SK-N-SH (cell line): ENCODE data around the gene KMT5B. TPM values are rescaled to one million over a fixed set of nuclear protein-coding genes. Genes with fewer than 3 reads are reported as not detected.

Experiments
- CTCF ChIA-PET: fragments of 300-600, 350-600 bp; formaldehyde crosslinking; extraction: SDS; loops from one replicate; lab custom pipeline; 2021; lab: Yijun Ruan, JAX
- POLR2A ChIA-PET: fragments of 350-600 bp; sonication (Branson Sonifier 250); formaldehyde crosslinking; extraction: SDS; loops from one replicate; lab custom pipeline; 2020; ENCODE audit warnings: antibody characterized with exemption, inconsistent platforms; lab: Yijun Ruan, JAX
- DNase-seq: peaks from one replicate; pipeline ENCODE4 v3.0.0; 2012
- H2AFZ ChIP-seq: fragments of 200-600 bp; sonication (generic); 2 replicates; pipeline ENCODE4 v1.8.1; 2016; ENCODE audit warnings: antibody characterized with exemption, mild to moderate bottlenecking, low read depth
- H3F3A ChIP-seq: fragments of 200-600 bp; sonication (generic); replicated peaks from 2 replicates; pipeline ENCODE3; 2016; ENCODE audit warnings: antibody characterized with exemption, mild to moderate bottlenecking; ENCODE audit not compliant: insufficient read depth
- H3K27ac ChIP-seq, 2 experiments: fragments of 200-500 bp in 1 of 2; fragments of 200-600 bp in 1 of 2; sonication (Bioruptor generic) in 1 of 2; sonication (generic), shearing (Covaris generic) in 1 of 2; 2 replicates each; pipeline versions ENCODE4 v1.5.1 to v1.6.1; 2014 to 2016; ENCODE audit warnings: low read depth in 2 of 2, inconsistent platforms in 1 of 2, low read length in 1 of 2, mild to moderate bottlenecking in 1 of 2, mixed read lengths in 1 of 2
- H3K27me3 ChIP-seq: fragments of 200-600 bp; sonication (generic), shearing (Covaris generic); 2 replicates; pipeline ENCODE4 v1.6.1; 2016; ENCODE audit warnings: mixed run types; ENCODE audit not compliant: insufficient read depth
- H3K36me3 ChIP-seq, 2 experiments: fragments of 200-500 bp in 1 of 2; fragments of 200-600 bp in 1 of 2; sonication (Bioruptor generic) in 1 of 2; sonication (generic) in 1 of 2; replicated peaks in 1 of 2; 2 replicates each; pipeline versions ENCODE3 to v1.5.1; 2014 to 2016; ENCODE audit warnings: low read length in 1 of 2, mild to moderate bottlenecking in 1 of 2; ENCODE audit not compliant: insufficient read depth in 2 of 2, control insufficient read depth in 1 of 2
- H3K4me1 ChIP-seq, 2 experiments: fragments of 200-500 bp in 1 of 2; fragments of 200-600 bp in 1 of 2; sonication (Bioruptor generic) in 1 of 2; sonication (generic), shearing (Covaris generic) in 1 of 2; 2 replicates each; pipeline versions ENCODE4 v1.5.1 to v1.6.1; 2014 to 2016; ENCODE audit warnings: low read depth in 1 of 2, low read length in 1 of 2, mixed run types in 1 of 2; ENCODE audit not compliant: insufficient read depth in 2 of 2, control insufficient read depth in 1 of 2
- H3K4me2 ChIP-seq: fragments of 200-600 bp; sonication (generic), shearing (Covaris generic); 2 replicates; pipeline ENCODE4 v1.6.1; 2017; ENCODE audit warnings: mixed run types
- H3K4me3 ChIP-seq, 2 experiments: fragments of 200-500 bp in 1 of 2; fragments of 200-600 bp in 1 of 2; sonication (Bioruptor generic) in 1 of 2; sonication (generic), shearing (Covaris generic) in 1 of 2; 2 replicates each; pipeline versions ENCODE4 v1.5.1 to v1.8.1; 2014 to 2016; ENCODE audit warnings: low read depth in 2 of 2, inconsistent platforms in 1 of 2, low read length in 1 of 2, mild to moderate bottlenecking in 1 of 2, mixed read lengths in 1 of 2, moderate library complexity in 1 of 2
- H3K79me2 ChIP-seq: fragments of 200-600 bp; sonication (generic); 2 replicates; pipeline ENCODE4 v1.8.1; 2017; ENCODE audit warnings: mild to moderate bottlenecking; ENCODE audit not compliant: insufficient read depth
- H3K9ac ChIP-seq: fragments of 200-600 bp; sonication (generic); 2 replicates; pipeline ENCODE4 v1.6.1; 2017; ENCODE audit warnings: mixed run types
- H3K9me2 ChIP-seq: fragments of 200-600 bp; sonication (generic); 2 replicates; pipeline ENCODE4 v1.6.1; 2017; ENCODE audit warnings: mixed run types
- H3K9me3 ChIP-seq: fragments of 200-600 bp; sonication (generic); 2 replicates; pipeline ENCODE4 v1.6.1; 2017; ENCODE audit warnings: mixed run types, mild to moderate bottlenecking, moderate library complexity
- H4K20me1 ChIP-seq: fragments of 200-600 bp; sonication (generic); 2 replicates; pipeline ENCODE4 v1.6.1; 2017; ENCODE audit warnings: mild to moderate bottlenecking, mixed run types; ENCODE audit not compliant: insufficient read depth
- CTCF ChIP-seq: fragments of 200-600 bp; sonication (generic); IDR thresholded peaks from 2 replicates; pipeline ENCODE4 v1.6.1; 2017; ENCODE audit warnings: antibody characterized with exemption, mild to moderate bottlenecking, moderate library complexity
- ELF1 ChIP-seq: IDR thresholded peaks from 2 replicates; pipeline ENCODE4 v1.4.0; 2012
- EZH2phosphoT487 ChIP-seq: fragments of 200-600 bp; sonication (generic); IDR thresholded peaks from 2 replicates; pipeline ENCODE4 v1.6.1; 2017; ENCODE audit warnings: low read depth, mixed run types, mild to moderate bottlenecking, antibody characterized with exemption, moderate library complexity, borderline replicate concordance
- FOXJ3 ChIP-seq: sonication (generic); formaldehyde crosslinking; IDR thresholded peaks from 2 replicates; pipeline ENCODE4 v1.5.1; 2020; ENCODE audit warnings: mild to moderate bottlenecking, missing genetic modification reagents
- FOXM1 ChIP-seq: IDR thresholded peaks from 2 replicates; pipeline ENCODE4 v1.4.0; 2012; ENCODE audit warnings: low read depth, mild to moderate bottlenecking
- GABPA ChIP-seq: IDR thresholded peaks from 2 replicates; pipeline ENCODE4 v1.4.0; 2012; ENCODE audit warnings: low read depth, mild to moderate bottlenecking
- GATA2 ChIP-seq: sonication (generic); formaldehyde crosslinking; IDR thresholded peaks from 2 replicates; pipeline ENCODE4 v1.5.0; 2020; ENCODE audit warnings: mild to moderate bottlenecking, missing genetic modification reagents
- JUND ChIP-seq: IDR thresholded peaks from 2 replicates; pipeline ENCODE4 v1.4.0; 2012
- MEF2A ChIP-seq: IDR thresholded peaks from 2 replicates; pipeline ENCODE4 v1.4.0; 2012; ENCODE audit warnings: low read depth, borderline replicate concordance
- MXI1 ChIP-seq: IDR thresholded peaks from 2 replicates; pipeline ENCODE4 v1.6.1; 2012; ENCODE audit warnings: mild to moderate bottlenecking, low read depth, low read length, improper control_type of control experiment
- RFX5 ChIP-seq: IDR thresholded peaks from 2 replicates; pipeline ENCODE4 v1.6.1; 2012; ENCODE audit warnings: mild to moderate bottlenecking, improper control_type of control experiment, low read length
- RXRA ChIP-seq: IDR thresholded peaks from 2 replicates; pipeline ENCODE4 v1.4.0; 2012; ENCODE audit warnings: low read depth, mild to moderate bottlenecking, borderline replicate concordance
- SMC3 ChIP-seq: IDR thresholded peaks from 2 replicates; pipeline ENCODE4 v1.6.1; 2012; ENCODE audit warnings: low read depth, low read length, improper control_type of control experiment
- TAF1 ChIP-seq: IDR thresholded peaks from 2 replicates; pipeline ENCODE4 v1.6.1; 2012; ENCODE audit warnings: low read depth, mild to moderate bottlenecking, low read length, moderate library complexity, borderline replicate concordance
- TCF12 ChIP-seq: IDR thresholded peaks from 2 replicates; pipeline ENCODE4 v1.4.0; 2012
- ZBTB33 ChIP-seq: IDR thresholded peaks from 2 replicates; pipeline ENCODE4 v1.4.0; 2012; ENCODE audit warnings: low read depth, borderline replicate concordance
- WGBS: methylation state at CpG from one replicate; pipeline ENCODE4 v1.1.6; 2017; ENCODE audit warnings: low lambda C conversion rate; 5-methylcytosine and 5-hydroxymethylcytosine counted together
- polyA plus RNA-seq, 3 experiments: library from polyadenylated mRNA; depleted of rRNA; stranded (reverse); fragments of >200 nt; gene quantifications; 2 replicates each; pipeline ENCODE4 v1.2.3, GENCODE V29; 2012

KMT5B gene
- polyA plus RNA-seq, 1 of the 3 experiments (the other 2 are of a cell fraction), result 10.4 TPM

GRCh38 chr11:68140496-68141245 is 72.4 kb downstream of the KMT5B start:
- Histone ChIP-seq H3K9me2 (no peaks in the 10 kb centered on the region), H3K36me3 (no peaks in the 10 kb centered on the region), H3K9ac (no peak overlapping the region), H3K27me3 (no peaks in the 10 kb centered on the region), H3K9me3 (no peaks in the 10 kb centered on the region), H2AFZ (no peak overlapping the region), H3K4me2 (no peak overlapping the region), H3K4me1 (peaks cover 0 to 12% of the 10 kb centered on the region in 2 experiments; a peak in 1 of 4 replicates), H3K79me2 (no peaks in the 10 kb centered on the region), H3F3A (no peaks in the 10 kb centered on the region), H3K27ac (no peak overlapping the region), H4K20me1 (no peaks in the 10 kb centered on the region), H3K4me3 (no peak overlapping the region)
- WGBS, result 84% methylated on average over 5 of the region's 9 CpGs
- CTCF ChIA-PET, result interaction anchor here (0.7 to 0.9 kb wide), 3 partner anchors 66 to 156 kb away, joined by 3 read pairs; no protein-coding TSS in a partner anchor
- POLR2A ChIA-PET, result no interaction called here
- no peak for TF ChIP-seq EZH2phosphoT487
- peak; percentile 41; the same call in 1 of the 2 replicates for TF ChIP-seq GATA2 (CRISPR knock-in tag)
- peak; percentile 57 for DNase-seq

DNA sequence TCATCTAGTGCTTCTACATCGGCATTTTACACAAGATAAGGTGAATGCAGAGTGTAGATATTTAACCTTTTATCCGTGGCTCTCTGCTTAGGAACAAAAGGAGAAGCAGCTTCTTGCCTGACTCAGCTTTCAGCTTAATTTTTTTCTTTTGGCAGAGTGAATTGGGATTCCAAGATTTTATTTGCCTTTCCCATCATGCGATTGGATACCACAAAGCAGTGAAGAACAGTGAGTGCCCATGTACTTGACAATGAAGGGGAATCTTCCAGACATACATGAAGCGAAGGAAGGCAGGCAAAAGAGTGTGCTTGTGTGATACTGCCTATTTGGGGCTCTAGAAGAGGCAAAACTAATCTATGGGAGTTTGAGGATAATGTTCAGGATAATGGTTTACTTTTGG is 74.9 kb downstream of the KMT5B start:
- Histone ChIP-seq H3K27me3 (no peaks in the 10 kb centered on the region), H3F3A (no peaks in the 10 kb centered on the region), H2AFZ (no peak overlapping the region), H3K27ac (no peak overlapping the region), H3K36me3 (no peaks in the 10 kb centered on the region), H3K4me1 (peaks cover 0 to 9% of the 10 kb centered on the region in 2 experiments; a peak in 1 of 4 replicates), H3K4me3 (no peak overlapping the region), H3K9me2 (no peaks in the 10 kb centered on the region), H3K9ac (no peak overlapping the region), H3K4me2 (no peak overlapping the region), H3K79me2 (no peaks in the 10 kb centered on the region), H4K20me1 (no peaks in the 10 kb centered on the region), H3K9me3 (no peaks in the 10 kb centered on the region)
- no peak for DNase-seq
- ChIA-PET CTCF (no interaction called here), POLR2A (no interaction called here)
- 56% methylated on average over 4 of the region's 4 CpGs for WGBS
- TF ChIP-seq ZBTB33 (no peak), TCF12 (no peak), FOXM1 (no peak), GATA2 (CRISPR knock-in tag) (no peak), MXI1 (no peak)

GRCh38 chr11:68137833-68138232 is 75.3 kb downstream of the KMT5B start:
- Histone ChIP-seq H3K27me3 (no peaks in the 10 kb centered on the region), H3K27ac (no peak overlapping the region), H3K4me1 (peaks cover 0 to 9% of the 10 kb centered on the region in 2 experiments; a peak in 1 of 4 replicates), H3F3A (no peaks in the 10 kb centered on the region), H3K79me2 (no peaks in the 10 kb centered on the region), H3K9me2 (no peaks in the 10 kb centered on the region), H3K9ac (no peak overlapping the region), H3K36me3 (no peaks in the 10 kb centered on the region), H3K4me3 (no peak overlapping the region), H3K4me2 (no peak overlapping the region), H2AFZ (no peak overlapping the region), H3K9me3 (no peaks in the 10 kb centered on the region), H4K20me1 (no peaks in the 10 kb centered on the region)
- POLR2A ChIA-PET, result no interaction called here
- CTCF ChIA-PET, result interaction anchor here (0.7 kb wide), 1 partner anchor 43 kb away, joined by 3 read pairs; no protein-coding TSS in a partner anchor
- no peak for DNase-seq
- 71% methylated on average over 5 of the region's 5 CpGs for whole genome bisulfite sequencing
- no peak for TF ChIP-seq TCF12
- no peak for TF ChIP-seq SMC3
- no peak for TF ChIP-seq RFX5
- TF ChIP-seq JUND, result no peak
- TF ChIP-seq FOXJ3 (CRISPR knock-in tag), result no peak
- no peak for TF ChIP-seq MEF2A
- TF ChIP-seq ELF1, result no peak
- no peak for TF ChIP-seq CTCF
- TF ChIP-seq TAF1, result no peak
- TF ChIP-seq ZBTB33, result no peak
- TF ChIP-seq FOXM1, result no peak
- no peak for TF ChIP-seq RXRA
- no peak for TF ChIP-seq GABPA
